Omental fat pad (tissue), 4 donors: ENCODE data around the gene ALDH1A3. TPM values are rescaled to one million over a fixed set of nuclear protein-coding genes. Genes with fewer than 3 reads are reported as not detected.
A peak's percentile ranks its signal among the peaks of the same experiment; 100 is the strongest.

Source experiments
- ATAC-seq: fragments of 150-250 bp; one replicate; pipeline ENCODE4 v1.9.1; 2016; ENCODE audit warnings: mild to moderate bottlenecking, moderate library complexity; ENCODE audit not compliant: low FRiP score
- DNase-seq: peaks from one replicate; pipeline ENCODE4 v3.0.0-alpha.2; 2019; ENCODE audit warnings: low spot score
- CTCF ChIP-seq, 3 donors: fragments of 450-650 bp; IDR thresholded peaks; one replicate each; pipeline ENCODE4 v1.5.1; 2016 to 2017; ENCODE audit warnings: antibody characterized with exemption in 3 of 3, mild to moderate bottlenecking in 3 of 3, moderate library complexity in 2 of 3
- total RNA-seq, 4 donors: library from RNA; depleted of rRNA; stranded (reverse); fragments of >200 nt; gene quantifications; one replicate each; pipeline ENCODE4 v1.1.0, GENCODE V29; 2016

The ALDH1A3 gene
- 1,000 to 10,000 TPM in 1 of 4 donors, 100 to 1,000 TPM in 2, 10 to 100 TPM in 1; 61.3 to 1,088 (median 519) TPM for total RNA-seq

- DNase-seq (no peak), ATAC-seq (peak; percentile 88)
- TF ChIP-seq CTCF (IDR thresholded peaks at IDR 0.05), result no peak
Measured at GRCh38 chr15:100879464-100880138, at the start of gene ALDH1A3. TSS of gene ALDH1A3 (plus strand) at chr15:100879831. CDS start at chr15:100879908, 77 bp downstream.

- ATAC-seq (no peak), DNase-seq (no peak)
- no peak for TF ChIP-seq CTCF (IDR thresholded peaks at IDR 0.05)
Measured at GRCh38 chr15:100831467-100831866, 48.2 kb upstream of the ALDH1A3 start.

- TF ChIP-seq CTCF (IDR thresholded peaks at IDR 0.05), result no peak
- DNase-seq (no peak), ATAC-seq (no peak)
Measured at GRCh38 chr15:100832149-100832942, 47.3 kb upstream of the ALDH1A3 start.

GRCh38 chr15:100833417-100834389 lies 45.9 kb upstream of the ALDH1A3 start:
- DNase-seq, result no peak
- no peak for TF ChIP-seq CTCF (IDR thresholded peaks at IDR 0.05)
- no peak for ATAC-seq

- TF ChIP-seq CTCF (IDR thresholded peaks at IDR 0.05), result no peak
- ATAC-seq, result no peak
- no peak for DNase-seq
Measured at GRCh38 chr15:100834731-100835130, 44.9 kb upstream of the ALDH1A3 start.

- DNase-seq (no peak), ATAC-seq (no peak)
- no peak for TF ChIP-seq CTCF (IDR thresholded peaks at IDR 0.05)
Measured at GRCh38 chr15:100835636-100836035, 44.0 kb upstream of the ALDH1A3 start.
